ENCODE data around the gene GFRA4. TPM values are rescaled to one million over a fixed set of nuclear protein-coding genes. Genes with fewer than 3 reads are reported as not detected.
A peak's percentile ranks its signal among the peaks of the same experiment; 100 is the strongest.

GFRA4 gene
- total RNA-seq (2014; rRNA removed; shearing (Covaris generic)) (not detected in 2 replicates), polyA plus RNA-seq (2016; fragmentation: Nextera tagmentation; extraction: Ambion mirVana) (not detected in 2 replicates)

DNA sequence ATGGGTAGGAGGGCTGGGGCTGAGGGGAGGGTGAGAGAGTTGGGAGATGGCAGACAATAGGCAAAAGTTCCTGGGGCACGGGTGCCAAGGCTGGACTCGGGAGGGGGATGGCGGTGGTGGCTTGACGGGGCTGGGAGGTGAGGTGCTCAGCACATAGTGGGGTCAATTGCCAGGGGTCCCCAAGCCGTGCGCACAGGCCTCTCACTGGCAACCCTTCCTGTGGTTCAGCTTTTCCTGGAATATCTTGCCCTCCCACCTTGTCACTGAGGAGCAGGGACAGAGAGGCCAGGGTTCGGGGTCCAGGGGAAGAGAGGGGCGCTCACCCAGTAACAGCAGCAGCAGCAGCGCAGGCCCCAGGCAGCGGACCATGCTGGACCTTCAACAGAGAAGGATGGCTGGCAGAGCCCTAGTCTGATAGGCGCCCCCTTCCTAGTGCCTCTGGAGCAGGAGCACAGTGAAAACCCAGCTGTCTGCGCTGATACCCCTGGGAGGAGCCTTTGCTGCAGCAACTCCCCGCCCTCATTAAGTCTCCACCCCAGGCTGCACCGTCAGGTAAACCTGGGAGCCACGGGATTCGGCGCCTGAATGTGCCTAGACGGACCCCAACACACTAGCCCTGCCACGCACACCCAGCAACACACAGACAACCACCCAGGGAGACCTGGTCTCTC, at the start of gene GFRA4:
GFRA4 (minus strand) TSS at position 369 of the 671 bp plus-strand sequence; CDS start at position 369, 0 bp downstream.
- Histone ChIP-seq H3K79me2 (ENCODE audit: insufficient read depth) (no peaks in the 10 kb centered on the region), H3K4me3 (no peak within 1 kb of the TSS), H3K27me3 (replicated peaks; ENCODE audit: insufficient read depth) (peaks cover 31% of the 10 kb centered on the region), H3F3A (ENCODE audit: insufficient read depth) (0 out of 2 replicates have a peak, but pooled peaks cover 4% of the 10 kb centered on the region), H3K4me2 (ENCODE audit: unreplicated experiment) (no peak within 1 kb of the TSS), H3K9me3 (ENCODE audit: low read depth) (no peaks in the 10 kb centered on the region), H3K36me3 (ENCODE audit: low read depth) (no peaks in the 10 kb centered on the region), H4K20me1 (ENCODE audit: insufficient read depth) (no peaks in the 10 kb centered on the region), H2AFZ (no peak within 1 kb of the TSS), H3K27ac (no peak within 1 kb of the TSS), H3K9me2 (ENCODE audit: insufficient read depth) (no peaks in the 10 kb centered on the region), H3K4me1 (ENCODE audit: insufficient read depth) (no peaks in the 10 kb centered on the region), H3K9ac (no peak within 1 kb of the TSS)
- no peak for DNase-seq
- TF ChIP-seq EZH2 (IDR thresholded peaks at IDR 0.05; ENCODE audit: insufficient read depth, poor library complexity, severe bottlenecking) (no peak), EZH2phosphoT487 (IDR thresholded peaks at IDR 0.05; ENCODE audit: insufficient read depth, low read depth) (no peak)
- 66 to 69% methylated on average over 15 to 19 of the region's 19 CpGs for WGBS, 2 experiments (ENCODE audit: low coverage in 1 of 2, low lambda C conversion rate in 2 of 2, missing lambda C conversion rate in 2 of 2)
- in situ Hi-C loops (cut with MboI): no loop called here

DNA sequence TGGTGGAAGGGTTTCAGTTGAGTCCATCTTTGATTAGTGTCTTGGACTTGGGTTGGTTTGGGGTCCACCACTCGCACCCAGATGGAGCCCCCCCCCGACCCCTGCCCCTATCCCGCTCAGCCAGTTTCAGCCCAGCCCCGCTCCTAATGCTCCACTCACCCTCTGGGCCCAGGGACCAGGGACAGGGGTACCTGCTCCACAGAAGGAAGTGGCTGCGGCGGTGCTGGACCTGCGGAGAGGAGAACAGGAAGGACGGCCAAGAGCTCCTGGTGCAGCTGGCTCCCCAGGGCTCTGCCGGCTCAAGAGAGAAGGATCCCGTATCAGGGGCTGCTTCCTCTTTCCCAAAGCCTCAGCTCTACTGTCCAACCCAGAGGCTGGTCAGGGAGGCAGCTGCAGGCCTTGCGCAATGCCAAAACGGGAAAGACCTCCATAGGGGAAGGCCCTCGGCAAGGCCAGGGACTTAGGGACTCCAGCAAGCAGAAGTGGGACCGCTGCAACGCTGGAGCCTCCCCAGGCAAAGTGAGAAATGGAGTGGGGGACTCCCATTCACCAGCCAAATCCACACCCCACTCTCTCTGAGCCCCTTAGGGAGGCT, 49.2 kb upstream of the GFRA4 start, which contains the start of gene SIGLEC1:
SIGLEC1 (minus strand) TSS at position 322 of the 595 bp plus-strand sequence. CDS start 5,472 bp downstream, outside the sequence.
- Histone ChIP-seq H3K9ac (no peak within 1 kb of the TSS), H3F3A (ENCODE audit: insufficient read depth) (peaks cover 5% of the 10 kb centered on the region; the same call in 1 of the 2 replicates), H3K9me2 (ENCODE audit: insufficient read depth) (no peaks in the 10 kb centered on the region), H3K4me1 (ENCODE audit: insufficient read depth) (no peaks in the 10 kb centered on the region; the same call in 1 of the 2 replicates), H3K27me3 (replicated peaks; ENCODE audit: insufficient read depth) (no peaks in the 10 kb centered on the region), H2AFZ (no peak within 1 kb of the TSS), H3K27ac (no peak within 1 kb of the TSS), H3K36me3 (ENCODE audit: low read depth) (no peaks in the 10 kb centered on the region), H3K79me2 (ENCODE audit: insufficient read depth) (no peaks in the 10 kb centered on the region), H3K9me3 (ENCODE audit: low read depth) (no peaks in the 10 kb centered on the region), H3K4me3 (no peak within 1 kb of the TSS), H3K4me2 (ENCODE audit: unreplicated experiment) (no peak within 1 kb of the TSS), H4K20me1 (ENCODE audit: insufficient read depth) (no peaks in the 10 kb centered on the region)
- 76 to 77% methylated on average over 12 to 15 of the region's 15 CpGs for WGBS, 2 experiments (ENCODE audit: low coverage in 1 of 2, low lambda C conversion rate in 2 of 2, missing lambda C conversion rate in 2 of 2)
- in situ Hi-C loops (cut with MboI): no loop called here
- DNase-seq: no peak
- no peak for TF ChIP-seq EZH2phosphoT487 (IDR thresholded peaks at IDR 0.05; ENCODE audit: insufficient read depth, low read depth)
- TF ChIP-seq EZH2 (IDR thresholded peaks at IDR 0.05; ENCODE audit: insufficient read depth, poor library complexity, severe bottlenecking): no peak

GRCh38 chr20:3711484-3711941, 48.3 kb upstream of the GFRA4 start:
- no peaks in the 10 kb centered on the region for H3K36me3 ChIP-seq (ENCODE audit: low read depth)
- no peak overlapping the region for H3K9ac ChIP-seq
- no peak for DNase-seq
- no peaks in the 10 kb centered on the region for H3K9me2 ChIP-seq (ENCODE audit: insufficient read depth)
- no peak overlapping the region for H3K4me2 ChIP-seq (ENCODE audit: unreplicated experiment)
- TF ChIP-seq EZH2phosphoT487 (IDR thresholded peaks at IDR 0.05; ENCODE audit: insufficient read depth, low read depth) (no peak), EZH2 (IDR thresholded peaks at IDR 0.05; ENCODE audit: insufficient read depth, poor library complexity, severe bottlenecking) (no peak)
- H3K4me3 ChIP-seq: no peak overlapping the region
- no peaks in the 10 kb centered on the region for H4K20me1 ChIP-seq (ENCODE audit: insufficient read depth)
- WGBS, 2 experiments (ENCODE audit: low coverage in 1 of 2, low lambda C conversion rate in 2 of 2, missing lambda C conversion rate in 2 of 2): 64 to 72% methylated on average over 4 of the region's 4 CpGs
- no peaks in the 10 kb centered on the region; the same call in 1 of the 2 replicates for H3K4me1 ChIP-seq (ENCODE audit: insufficient read depth)
- no peaks in the 10 kb centered on the region for H3K79me2 ChIP-seq (ENCODE audit: insufficient read depth)
- H2AFZ ChIP-seq: no peak overlapping the region
- H3K27me3 ChIP-seq (replicated peaks; ENCODE audit: insufficient read depth): no peaks in the 10 kb centered on the region
- H3K27ac ChIP-seq: no peak overlapping the region
- in situ Hi-C loops (cut with MboI): no loop called here
- H3F3A ChIP-seq (ENCODE audit: insufficient read depth): peaks cover 5% of the 10 kb centered on the region; the same call in 1 of the 2 replicates
- no peaks in the 10 kb centered on the region for H3K9me3 ChIP-seq (ENCODE audit: low read depth)

DNA sequence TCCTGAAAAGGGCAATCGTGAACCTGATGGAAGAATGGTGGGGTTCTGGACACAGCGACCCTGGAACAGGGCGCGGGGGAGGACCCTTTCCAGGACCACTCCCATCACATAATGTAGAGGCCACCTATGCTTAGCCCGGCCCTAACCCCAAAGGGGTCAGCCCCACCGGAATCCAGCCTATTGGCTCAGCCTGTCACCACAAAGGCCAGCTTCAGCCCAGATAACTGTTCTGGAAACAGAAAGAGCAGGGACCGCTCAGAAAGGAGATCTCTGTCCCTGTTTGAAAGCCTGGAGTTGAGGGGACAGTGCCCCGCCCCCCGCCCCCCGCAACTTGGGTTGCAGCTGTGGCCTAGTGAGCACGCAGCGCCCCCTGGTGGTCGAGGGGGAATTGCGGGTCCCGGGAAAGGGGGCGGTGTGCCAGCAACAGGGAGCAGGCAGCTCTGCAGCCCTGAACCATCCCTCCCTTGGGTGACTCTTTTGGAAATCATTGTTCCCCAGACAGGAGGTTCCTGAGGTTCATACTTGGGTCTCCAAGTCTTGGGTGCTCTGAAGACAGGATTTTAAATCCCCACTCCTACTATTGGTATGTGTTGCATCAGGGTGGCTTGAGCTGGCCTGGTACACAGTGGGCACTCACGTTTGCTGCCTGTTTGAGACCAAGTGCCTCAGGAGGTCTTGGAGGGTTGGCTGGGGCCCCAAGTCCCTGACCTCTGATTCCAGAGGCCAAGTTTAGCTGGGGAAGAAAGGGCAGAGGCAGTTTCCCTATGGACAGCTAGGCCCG, 47.7 kb upstream of the GFRA4 start:
- Histone ChIP-seq H3F3A (ENCODE audit: insufficient read depth) (peaks cover 5% of the 10 kb centered on the region; the same call in 1 of the 2 replicates), H3K4me1 (ENCODE audit: insufficient read depth) (no peaks in the 10 kb centered on the region; the same call in 1 of the 2 replicates), H3K4me2 (ENCODE audit: unreplicated experiment) (no peak overlapping the region), H3K9ac (no peak overlapping the region), H3K79me2 (ENCODE audit: insufficient read depth) (no peaks in the 10 kb centered on the region), H2AFZ (no peak overlapping the region), H3K9me3 (ENCODE audit: low read depth) (no peaks in the 10 kb centered on the region), H4K20me1 (ENCODE audit: insufficient read depth) (no peaks in the 10 kb centered on the region), H3K27me3 (replicated peaks; ENCODE audit: insufficient read depth) (no peaks in the 10 kb centered on the region), H3K36me3 (ENCODE audit: low read depth) (no peaks in the 10 kb centered on the region), H3K9me2 (ENCODE audit: insufficient read depth) (no peaks in the 10 kb centered on the region), H3K27ac (no peak overlapping the region), H3K4me3 (no peak overlapping the region)
- TF ChIP-seq EZH2phosphoT487 (IDR thresholded peaks at IDR 0.05; ENCODE audit: insufficient read depth, low read depth): no peak
- no peak for TF ChIP-seq EZH2 (IDR thresholded peaks at IDR 0.05; ENCODE audit: insufficient read depth, poor library complexity, severe bottlenecking)
- DNase-seq: peak; percentile 63
- in situ Hi-C loops (cut with MboI): no loop called here
- WGBS, 2 experiments (ENCODE audit: low coverage in 1 of 2, low lambda C conversion rate in 2 of 2, missing lambda C conversion rate in 2 of 2): 16 to 20% methylated on average over 15 to 18 of the region's 18 CpGs
